Activated CD4-positive, alpha-beta T cell treated with anti-CD3 and anti-CD28 coated beads for 1 hour (primary cell): ENCODE results near the gene TENT4A.
"Not testable (repeated sequence)": the region's sequence is repeated elsewhere in the genome, so short reads cannot be mapped to it uniquely, and the experiment has no call there.

Experiments used
- DNase-seq: peaks from one replicate; pipeline ENCODE4 v3.0.0-alpha.2; 2020

Gene TENT4A

GRCh38 chr5:6713274-6714225 is at the start of gene TENT4A:
Gene TENT4A (plus strand): TSS chr5:6713432. CDS start chr5:6713984, 552 bp downstream.
- no peak for DNase-seq

- DNase-seq: no peak
Measured at GRCh38 chr5:6666762-6667161, 46.5 kb upstream of the TENT4A start.

- no peak for DNase-seq
Measured at GRCh38 chr5:6667648-6668047, 45.6 kb upstream of the TENT4A start.

- not testable (repeated sequence) for DNase-seq
Measured at GRCh38 chr5:6668717-6669116, 44.5 kb upstream of the TENT4A start.

GRCh38 chr5:6673031-6673430 is 40.2 kb upstream of the TENT4A start:
- DNase-seq: no peak

- no peak for DNase-seq
Measured at GRCh38 chr5:6673963-6674362, 39.3 kb upstream of the TENT4A start.

GRCh38 chr5:6674421-6674820 is 38.8 kb upstream of the TENT4A start:
- DNase-seq: no peak

GRCh38 chr5:6674886-6675285 is 38.3 kb upstream of the TENT4A start:
- no peak for DNase-seq

- DNase-seq: no peak
Measured at GRCh38 chr5:6675784-6676491, 37.3 kb upstream of the TENT4A start.

- no peak for DNase-seq
Measured at GRCh38 chr5:6676702-6677101, 36.5 kb upstream of the TENT4A start.

GRCh38 chr5:6678385-6678784 is 34.8 kb upstream of the TENT4A start:
- no peak for DNase-seq

- DNase-seq: no peak
Measured at GRCh38 chr5:6680922-6681321, 32.3 kb upstream of the TENT4A start.

GRCh38 chr5:6681682-6682081 is 31.6 kb upstream of the TENT4A start:
- no peak for DNase-seq

- no peak for DNase-seq
Measured at GRCh38 chr5:6682239-6682638, 31.0 kb upstream of the TENT4A start.

- no peak for DNase-seq
Measured at GRCh38 chr5:6683241-6683640, 30.0 kb upstream of the TENT4A start.

- no peak for DNase-seq
Measured at GRCh38 chr5:6684075-6684474, 29.2 kb upstream of the TENT4A start.

GRCh38 chr5:6686501-6686900 is 26.7 kb upstream of the TENT4A start:
- no peak for DNase-seq

GRCh38 chr5:6686915-6687409 is 26.3 kb upstream of the TENT4A start:
- no peak for DNase-seq

GRCh38 chr5:6687505-6687904 is 25.7 kb upstream of the TENT4A start:
- DNase-seq: no peak

GRCh38 chr5:6692906-6693305 is 20.3 kb upstream of the TENT4A start:
- DNase-seq: no peak

GRCh38 chr5:6698696-6699095 is 14.5 kb upstream of the TENT4A start:
- no peak for DNase-seq

- DNase-seq: no peak
Measured at GRCh38 chr5:6699357-6699756, 13.9 kb upstream of the TENT4A start.

- no peak for DNase-seq
Measured at GRCh38 chr5:6700074-6700684, 13.1 kb upstream of the TENT4A start.
